Endothelial cell of umbilical vein (primary cell): ENCODE results near the gene SULT1A1. TPM values are rescaled to one million over a fixed set of nuclear protein-coding genes. Genes with fewer than 3 reads are reported as not detected.

ENCODE experiments used
- BruUV-seq: library from RNA; stranded (reverse); fragments of 400-500 nt; replicated peaks from 2 replicates; lab custom pipeline; 2021; lab: Mats Ljungman, UMichigan
- CTCF ChIA-PET: fragments of 300-600, 350-600 bp; sonication (Branson Sonifier 250); formaldehyde crosslinking; loops from one replicate; lab custom pipeline; 2021; ENCODE audit warnings: antibody characterized with exemption, inconsistent platforms; lab: Charles Lee
- POLR2A ChIA-PET: fragments of 300-600, 350-600 bp; sonication (Branson Sonifier 250); formaldehyde crosslinking; loops from one replicate; lab custom pipeline; 2021; ENCODE audit warnings: antibody characterized with exemption, inconsistent platforms; lab: Charles Lee
- DNase-seq: peaks from one replicate; pipeline ENCODE4 v3.0.0-alpha.2; 2011; ENCODE audit warnings: low read depth, low spot score
- FAIRE-seq: peaks from 2 replicates; lab custom pipeline; 2011; peaks lifted over from hg19 to GRCh38; lab: Jason Lieb, UNC
- H2AFZ ChIP-seq: 2 replicates; pipeline ENCODE4 v1.6.0; 2012; ENCODE audit warnings: low read depth, low read length, control low read depth, inconsistent platforms
- H3K27ac ChIP-seq: 2 replicates; pipeline ENCODE4 v1.5.1; 2011; ENCODE audit warnings: low read depth, mild to moderate bottlenecking, control low read depth, low read length, moderate library complexity; ENCODE audit not compliant: insufficient read depth
- H3K27me3 ChIP-seq, 2 experiments: 2 replicates each; pipeline versions ENCODE4 v1.6.0 to v1.6.1; 2011; ENCODE audit warnings: low read length in 2 of 2, mixed read lengths in 1 of 2; ENCODE audit not compliant: control insufficient read depth in 2 of 2, insufficient read depth in 2 of 2
- H3K36me3 ChIP-seq, 2 experiments: 2 replicates in 1 of 2; 3 replicates in 1 of 2; pipeline ENCODE4 v1.5.1; 2011; ENCODE audit warnings: low read length in 2 of 2, mild to moderate bottlenecking in 1 of 2, moderate library complexity in 1 of 2; ENCODE audit not compliant: control insufficient read depth in 2 of 2, insufficient read depth in 2 of 2; ENCODE audit errors: extremely low read depth in 1 of 2
- H3K4me1 ChIP-seq: 3 replicates; pipeline ENCODE4 v1.5.1; 2011; ENCODE audit warnings: mild to moderate bottlenecking, low read length; ENCODE audit not compliant: control insufficient read depth, insufficient read depth; ENCODE audit errors: extremely low read depth
- H3K4me2 ChIP-seq: 2 replicates; pipeline ENCODE4 v1.6.1; 2011; ENCODE audit warnings: low read length, control low read depth, mixed read lengths; ENCODE audit not compliant: insufficient read depth
- H3K4me3 ChIP-seq, 3 experiments: fragments of 200-600 bp in 1 of 3; sonication (generic), shearing (Covaris generic) in 1 of 3; replicated peaks in 1 of 3; 2 replicates each; pipeline ENCODE4 v1.5.1; 2011 to 2016; ENCODE audit warnings: control low read depth in 3 of 3, low read length in 3 of 3, mild to moderate bottlenecking in 2 of 3, inconsistent platforms in 1 of 3, low read depth in 1 of 3, moderate library complexity in 1 of 3; ENCODE audit not compliant: insufficient read depth in 1 of 3
- H3K79me2 ChIP-seq: 2 replicates; pipeline ENCODE4 v1.6.0; 2012; ENCODE audit warnings: low read length, inconsistent platforms; ENCODE audit not compliant: control insufficient read depth, insufficient read depth
- H3K9ac ChIP-seq: replicated peaks from 2 replicates; pipeline ENCODE3; 2011; ENCODE audit warnings: low read length, control low read depth; ENCODE audit not compliant: insufficient read depth; ENCODE audit errors: extremely low read depth
- H3K9me1 ChIP-seq: replicated peaks from 3 replicates; pipeline ENCODE4 v1.6.0; 2011; ENCODE audit warnings: mild to moderate bottlenecking, low read length; ENCODE audit not compliant: control insufficient read depth, insufficient read depth; ENCODE audit errors: extremely low read depth
- H3K9me3 ChIP-seq: replicated peaks from 2 replicates; pipeline ENCODE4 v1.5.1; 2012; ENCODE audit warnings: low read length, inconsistent platforms; ENCODE audit not compliant: control insufficient read depth, insufficient read depth
- H4K20me1 ChIP-seq: replicated peaks from 2 replicates; pipeline ENCODE3; 2011; ENCODE audit warnings: mild to moderate bottlenecking, low read length; ENCODE audit not compliant: control insufficient read depth, insufficient read depth; ENCODE audit errors: extremely low read depth
- EZH2 ChIP-seq: IDR thresholded peaks from 2 replicates; pipeline ENCODE4 v1.6.1; 2012; ENCODE audit warnings: borderline replicate concordance, low read depth, mild to moderate bottlenecking, moderate library complexity, low read length, inconsistent platforms; ENCODE audit not compliant: severe bottlenecking
- FOS ChIP-seq: IDR thresholded peaks from 2 replicates; pipeline ENCODE4 v1.6.1; 2011; ENCODE audit warnings: mild to moderate bottlenecking, low read length, moderate library complexity, borderline replicate concordance; ENCODE audit not compliant: insufficient read depth
- GATA2 ChIP-seq: IDR thresholded peaks from 2 replicates; pipeline ENCODE4 v1.7.0; 2011; ENCODE audit warnings: low read depth, mild to moderate bottlenecking, moderate library complexity, mixed read lengths, low read length; ENCODE audit not compliant: insufficient read length, insufficient read depth
- JUN ChIP-seq: IDR thresholded peaks from 2 replicates; pipeline ENCODE4 v1.6.1; 2011; ENCODE audit warnings: borderline replicate concordance, low read depth; ENCODE audit not compliant: insufficient read length, insufficient read depth
- MAX ChIP-seq: IDR thresholded peaks from 2 replicates; pipeline ENCODE4 v1.6.1; 2011; ENCODE audit not compliant: insufficient read depth, insufficient read length
- MYC ChIP-seq: IDR thresholded peaks from one replicate; pipeline ENCODE4 v1.6.1; 2011; ENCODE audit warnings: mild to moderate bottlenecking, low read depth, low read length
- POLR2A ChIP-seq: IDR thresholded peaks from 2 replicates; pipeline ENCODE4 v1.6.1; 2012; ENCODE audit warnings: low read depth, mild to moderate bottlenecking, control low read depth, low read length
- dilution Hi-C: fragments of 300-500 bp; cut with MboI; formaldehyde crosslinking; loops from one replicate; pipeline ENCODE4 v1.15.0; 2019; ENCODE audit warnings: low sequenced_read_pairs; ENCODE audit not compliant: extremely low pct_ligation_motif_present
- intact Hi-C: fragments of 100-400 bp; cut with micrococcal nuclease; formaldehyde crosslinking; loops from one replicate; pipeline ENCODE4 v1.10.0; 2022
- polyA plus RNA-seq, 4 experiments: library from polyadenylated mRNA; depleted of rRNA in 3 of 4; stranded (reverse) in 3 of 4; unstranded in 1 of 4; fragments of >200 nt; gene quantifications; 2 replicates each; pipeline versions ENCODE4 v1.2.1 to v1.2.3, GENCODE V29; 2011 to 2012; ENCODE audit warnings: missing spikeins in 1 of 4
- total RNA-seq: library from RNA; stranded (reverse); gene quantifications from 2 replicates; pipeline ENCODE4 v1.2.3, GENCODE V29; 2021

SULT1A1 gene
- total and polyA plus RNA-seq, 2 donors (not counting 3 experiments of a cell fraction or from before 2014, with no cell fraction given): 0.77 to 0.90 TPM

GRCh38 chr16:28572696-28573510 lies 36.9 kb downstream of the SULT1A1 start:
- TF ChIP-seq EZH2 (no peak), GATA2 (no peak), JUN (no peak), MAX (no peak), MYC (no peak), FOS (no peak), POLR2A (no peak)
- dilution Hi-C loops: no loop called here

More at GRCh38 chr16:28572696-28573510, 36.9 kb downstream of the SULT1A1 start:
- Histone ChIP-seq H3K9me1 (no peaks in the 10 kb centered on the region), H4K20me1 (no peaks in the 10 kb centered on the region), H3K9me3 (no peaks in the 10 kb centered on the region), H3K27me3 (no peaks in the 10 kb centered on the region), H3K4me2 (no peak overlapping the region), H3K27ac (no peak overlapping the region), H2AFZ (no peak overlapping the region), H3K9ac (no peak overlapping the region), H3K4me1 (no peaks in the 10 kb centered on the region), H3K36me3 (no peaks in the 10 kb centered on the region), H3K79me2 (no peaks in the 10 kb centered on the region), H3K4me3 (no peak overlapping the region)
- no peak for FAIRE-seq
- intact Hi-C loops: loop anchor here (10.0 kb wide), 1 partner anchor 62 kb away; the partner anchor contains the start of gene NPIPB8
- CTCF ChIA-PET: interaction anchor here (1.0 to 1.2 kb wide), 2 partner anchors 9 to 19 kb away, joined by 3 to 4 read pairs; partner anchors contain the start of gene SGF29
- no peak for DNase-seq
- POLR2A ChIA-PET: no interaction called here
- no TSS peak for BruUV-seq
